Transverse colon (tissue), 4 donors: ENCODE data around the gene SIRT2. TPM values are rescaled to one million over a fixed set of nuclear protein-coding genes. Genes with fewer than 3 reads are reported as not detected.
A peak's percentile ranks its signal among the peaks of the same experiment; 100 is the strongest.
"Not testable (repeated sequence)": the region's sequence is repeated elsewhere in the genome, so short reads cannot be mapped to it uniquely, and the experiment has no call there.

ENCODE experiments used
- DNase-seq: peaks from one replicate; pipeline ENCODE4 v3.0.0-alpha.2; 2019
- H3K27ac ChIP-seq, 4 donors: fragments of 200-600 bp; sonication (generic); 2 replicates each; pipeline ENCODE4 v1.5.1; 2016 to 2018; ENCODE audit warnings: inconsistent platforms in 4 of 4
- H3K27me3 ChIP-seq: fragments of 200-600 bp; sonication (generic); 2 replicates; pipeline ENCODE4 v1.5.1; 2017; ENCODE audit warnings: inconsistent platforms
- H3K36me3 ChIP-seq, 4 donors: fragments of 200-600 bp; sonication (generic); 2 replicates each; pipeline ENCODE4 v1.5.1; 2017 to 2019; ENCODE audit warnings: inconsistent platforms in 4 of 4
- H3K4me1 ChIP-seq, 4 donors: fragments of 200-600 bp; sonication (generic); 2 replicates each; pipeline ENCODE4 v1.5.1; 2017 to 2020; ENCODE audit warnings: inconsistent platforms in 4 of 4
- H3K4me3 ChIP-seq, 4 donors: fragments of 200-600 bp; sonication (generic); 1 replicate in 1 of 4; 2 replicates in 3 of 4; pipeline versions ENCODE4 v1.5.1 to v1.6.1; 2017 to 2019; ENCODE audit warnings: inconsistent platforms in 4 of 4
- H3K9me3 ChIP-seq, 2 donors: fragments of 200-600 bp; sonication (generic); 2 replicates each; pipeline ENCODE4 v1.5.1; 2017 to 2019; ENCODE audit warnings: inconsistent platforms in 2 of 2
- CTCF ChIP-seq, 5 experiments: fragments of 200-600 bp in 3 of 5; fragments of 450-650 bp in 2 of 5; sonication (generic) in 3 of 5; IDR thresholded peaks; 1 replicate in 2 of 5; 2 replicates in 3 of 5; pipeline ENCODE4 v1.5.1; 2016 to 2017; ENCODE audit warnings: antibody characterized with exemption in 5 of 5, inconsistent platforms in 3 of 5, mild to moderate bottlenecking in 2 of 5, moderate library complexity in 1 of 5
- EP300 ChIP-seq: sonication (generic); formaldehyde crosslinking; IDR thresholded peaks from one replicate; pipeline ENCODE4 v1.6.1; 2017; ENCODE audit warnings: antibody characterized with exemption, low read depth
- POLR2A ChIP-seq: fragments of 450-650 bp; IDR thresholded peaks from one replicate; pipeline ENCODE4 v1.6.1; 2016; ENCODE audit warnings: antibody characterized with exemption, mild to moderate bottlenecking, moderate library complexity
- POLR2AphosphoS5 ChIP-seq, 3 donors: sonication (generic); formaldehyde crosslinking; IDR thresholded peaks; one replicate each; pipeline ENCODE4 v1.6.1; 2016; ENCODE audit warnings: antibody characterized with exemption in 3 of 3
- WGBS, 2 donors: methylation state at CpG; one replicate each; pipeline ENCODE4 v1.1.5; 2018; ENCODE audit warnings: low coverage in 1 of 2; 5-methylcytosine and 5-hydroxymethylcytosine counted together
- in situ Hi-C, 4 donors: fragments of 200-750 bp; cut with MboI; loops; one replicate each; pipeline versions ENCODE4 v1.15.0 to v1.15.1; 2017; ENCODE audit warnings: low sequenced_read_pairs in 3 of 4, low pct_ligation_motif_present in 1 of 4, low pct_unique_long_range_greater_than_20kb in 1 of 4
- intact Hi-C: fragments of 100-400 bp; cut with DNase I; formaldehyde crosslinking; loops from one replicate; pipeline ENCODE4 v1.15.1; 2023; ENCODE audit warnings: low total_unique reads
- total RNA-seq, 4 donors: library from RNA; depleted of rRNA; stranded (reverse); fragments of >200 nt; gene quantifications; one replicate each; pipeline ENCODE4 v1.1.0, GENCODE V29; 2016

The SIRT2 gene
- total RNA-seq, 4 donors from 2014 or later, result 56.3 to 128 (median 64.2) TPM

GRCh38 chr19:38830039-38830733, 69.2 kb downstream of the SIRT2 start:
- Histone ChIP-seq H3K36me3 (peaks cover 0 to 13% (median 3%) of the 10 kb centered on the region in 4 donors), H3K4me1 (peaks cover 27 to 66% (median 32%) of the 10 kb centered on the region in 4 donors), H3K27me3 (no peaks in the 10 kb centered on the region), H3K27ac (peak overlapping the region; percentile 95 to 99 (median 96)), H3K9me3 (no peaks in the 10 kb centered on the region), H3K4me3 (peak overlapping the region in 2 of 4 donors; percentile 66 to 72)
- intact Hi-C loops, result loop anchor here (10.0 kb wide), 1 partner anchor 175 kb away; no protein-coding TSS in a partner anchor
- in situ Hi-C loops, result no loop called here
- WGBS, 2 donors, result 58 to 62% methylated on average over 2 to 4 of the region's 4 CpGs
- no peak for DNase-seq
- TF ChIP-seq CTCF (IDR thresholded peaks at IDR 0.05) (no peak), EP300 (no peak), POLR2AphosphoS5 (IDR thresholded peaks at IDR 0.05) (no peak), POLR2A (no peak)

GRCh38 chr19:38829203-38829602, 70.2 kb downstream of the SIRT2 start:
- H3K27me3 ChIP-seq, intact Hi-C loops, in situ Hi-C loops, H3K4me3 ChIP-seq, H3K9me3 ChIP-seq, H3K27ac ChIP-seq, DNase-seq: not testable (repeated sequence)
- Histone ChIP-seq H3K4me1 (peaks cover 27 to 66% (median 32%) of the 10 kb centered on the region in 4 donors), H3K36me3 (peaks cover 0 to 13% (median 3%) of the 10 kb centered on the region in 4 donors)
- WGBS, 2 donors, result 94 to 96% methylated on average over 6 to 7 of the region's 7 CpGs

Other genes with a start within 250 kb of the SIRT2 start
- gene CAPN12, start 155.1 kb downstream of the SIRT2 start, total RNA-seq, result 10 to 100 TPM in 2 of 4 donors, 1 to 10 TPM in 1, not detected in 1; 2.6 to 44.8 (median 14.4) TPM
- not detected for gene LGALS7, start 126.1 kb downstream of the SIRT2 start, total RNA-seq
- gene LGALS7B, start 110.4 kb downstream of the SIRT2 start, total RNA-seq, result not detected
- gene LGALS4, start 86.7 kb downstream of the SIRT2 start, total RNA-seq, result 1,000 to 10,000 TPM; 1,815 to 4,845 (median 3,695) TPM
- gene ECH1, start 67.8 kb downstream of the SIRT2 start, total RNA-seq, result 100 to 1,000 TPM; 181 to 313 (median 228) TPM
- gene HNRNPL, start 49.6 kb downstream of the SIRT2 start, total RNA-seq, result 100 to 1,000 TPM; 139 to 200 (median 174) TPM
- gene RINL, start 21.3 kb downstream of the SIRT2 start, total RNA-seq, result 1 to 10 TPM; 1.8 to 7.0 (median 3.6) TPM
- 10 to 100 TPM in 3 of 4 donors, 1 to 10 TPM in 1; 6.2 to 53.9 (median 29.4) TPM for gene NFKBIB, start 351 bp upstream of the SIRT2 start, total RNA-seq
- gene CCER2, start 12.6 kb upstream of the SIRT2 start, total RNA-seq, result not detected
- 100 to 1,000 TPM in 1 of 4 donors, 10 to 100 TPM in 3; 21.4 to 186 (median 42.7) TPM for gene SARS2, start 31.1 kb upstream of the SIRT2 start, total RNA-seq
- gene MRPS12, start 31.3 kb upstream of the SIRT2 start, total RNA-seq, result 10 to 100 TPM; 23.7 to 42.6 (median 34.7) TPM
- 1 to 10 TPM; 2.2 to 7.8 (median 2.4) TPM for gene FBXO17, start 76.1 kb upstream of the SIRT2 start, total RNA-seq
- gene FBXO27, start 132.9 kb upstream of the SIRT2 start, total RNA-seq, result 1 to 10 TPM in 2 of 4 donors, under 1 TPM in 1, not detected in 1; 0.14 to 1.5 (median 1.1) TPM
- gene ACP7, start 184.8 kb upstream of the SIRT2 start, total RNA-seq, result not detected
- 10 to 100 TPM; 43.8 to 96.1 (median 63.2) TPM for gene PAK4, start 226.2 kb upstream of the SIRT2 start, total RNA-seq